Measurements from ENCODE around the gene BCL2. TPM values are rescaled to one million over a fixed set of nuclear protein-coding genes. Genes with fewer than 3 reads are reported as not detected.
A peak's percentile ranks its signal among the peaks of the same experiment; 100 is the strongest.

The BCL2 gene
- total RNA-seq, 4 donors from 2014 or later: 25.2 to 39.0 (median 36.1) TPM

- Histone ChIP-seq H3K36me3 (no peaks in the 10 kb centered on the region), H3K27ac (replicated peaks in 1 of 4) (no peak overlapping the region), H3K9me3 (no peaks in the 10 kb centered on the region), H3K4me3 (no peak overlapping the region), H3K4me1 (peaks cover 22 to 32% (median 31%) of the 10 kb centered on the region in 4 donors), H3K27me3 (no peaks in the 10 kb centered on the region)
- intact Hi-C loops (cut with DNase I): no loop called here
- DNase-seq (ENCODE audit: extremely low spot score): no peak
- WGBS: 92% methylated on average over 2 of the region's 2 CpGs
- no peak for TF ChIP-seq POLR2A (IDR thresholded peaks at IDR 0.05; ENCODE audit: low read depth)
- no peak for TF ChIP-seq EP300 (IDR thresholded peaks at IDR 0.05)
- no peak for TF ChIP-seq CTCF (IDR thresholded peaks at IDR 0.05)
- no peak for TF ChIP-seq POLR2AphosphoS5 (IDR thresholded peaks at IDR 0.05)
Measured at GRCh38 chr18:63189817-63190216, 129.8 kb downstream of the BCL2 start.

GRCh38 chr18:63189041-63189440 lies 130.5 kb downstream of the BCL2 start:
- Histone ChIP-seq H3K36me3 (no peaks in the 10 kb centered on the region), H3K9me3 (no peaks in the 10 kb centered on the region), H3K4me3 (no peak overlapping the region), H3K4me1 (peaks cover 22 to 35% (median 31%) of the 10 kb centered on the region in 4 donors), H3K27ac (replicated peaks in 1 of 4) (no peak overlapping the region), H3K27me3 (no peaks in the 10 kb centered on the region)
- no peak for TF ChIP-seq CTCF (IDR thresholded peaks at IDR 0.05)
- TF ChIP-seq POLR2A (IDR thresholded peaks at IDR 0.05; ENCODE audit: low read depth): no peak
- TF ChIP-seq POLR2AphosphoS5 (IDR thresholded peaks at IDR 0.05): no peak
- no peak for TF ChIP-seq EP300 (IDR thresholded peaks at IDR 0.05)
- intact Hi-C loops (cut with DNase I): no loop called here
- DNase-seq (ENCODE audit: extremely low spot score): no peak
- 98% methylated on average over 2 of the region's 2 CpGs for WGBS

- Histone ChIP-seq H3K27ac (replicated peaks in 1 of 4) (no peak overlapping the region), H3K36me3 (no peaks in the 10 kb centered on the region), H3K9me3 (no peaks in the 10 kb centered on the region), H3K4me3 (no peak overlapping the region), H3K4me1 (peaks cover 16 to 41% (median 33%) of the 10 kb centered on the region in 4 donors), H3K27me3 (no peaks in the 10 kb centered on the region)
- no peak for DNase-seq (ENCODE audit: extremely low spot score)
- 55% methylated on average over 6 of the region's 6 CpGs for WGBS
- TF ChIP-seq EP300 (IDR thresholded peaks at IDR 0.05): no peak
- no peak for TF ChIP-seq POLR2A (IDR thresholded peaks at IDR 0.05; ENCODE audit: low read depth)
- intact Hi-C loops (cut with DNase I): no loop called here
Measured at GRCh38 chr18:63187791-63188460, 131.6 kb downstream of the BCL2 start.

- no peaks in the 10 kb centered on the region for H3K27me3 ChIP-seq
- no peak overlapping the region for H3K27ac ChIP-seq (replicated peaks in 1 of 4)
- no peaks in the 10 kb centered on the region for H3K9me3 ChIP-seq
- no peaks in the 10 kb centered on the region for H3K36me3 ChIP-seq
- intact Hi-C loops (cut with DNase I): no loop called here
- no peak for DNase-seq (ENCODE audit: extremely low spot score)
- H3K4me3 ChIP-seq: no peak overlapping the region
- H3K4me1 ChIP-seq: peaks cover 17 to 49% (median 41%) of the 10 kb centered on the region in 4 donors
- no peak for TF ChIP-seq POLR2A (IDR thresholded peaks at IDR 0.05; ENCODE audit: low read depth)
- no peak for TF ChIP-seq POLR2AphosphoS5 (IDR thresholded peaks at IDR 0.05)
- no peak for TF ChIP-seq EP300 (IDR thresholded peaks at IDR 0.05)
- TF ChIP-seq CTCF (IDR thresholded peaks at IDR 0.05): no peak
- 100% methylated on average over 2 of the region's 2 CpGs for WGBS
Measured at GRCh38 chr18:63187223-63187574, 132.4 kb downstream of the BCL2 start.

- Histone ChIP-seq H3K4me1 (peaks cover 22 to 54% (median 46%) of the 10 kb centered on the region in 4 donors), H3K27ac (replicated peaks in 1 of 4) (peak overlapping the region in 1 of 4 donors; percentile 27), H3K27me3 (no peaks in the 10 kb centered on the region), H3K4me3 (no peak overlapping the region), H3K36me3 (no peaks in the 10 kb centered on the region), H3K9me3 (no peaks in the 10 kb centered on the region)
- WGBS: 45% methylated on average over 2 of the region's 2 CpGs
- intact Hi-C loops (cut with DNase I): no loop called here
- DNase-seq (ENCODE audit: extremely low spot score): no peak
- TF ChIP-seq POLR2A (IDR thresholded peaks at IDR 0.05; ENCODE audit: low read depth): no peak
- no peak for TF ChIP-seq POLR2AphosphoS5 (IDR thresholded peaks at IDR 0.05)
- TF ChIP-seq EP300 (IDR thresholded peaks at IDR 0.05): no peak
- TF ChIP-seq CTCF (IDR thresholded peaks at IDR 0.05): no peak
Measured at GRCh38 chr18:63186520-63187222, 132.9 kb downstream of the BCL2 start.
